Fibroblast of mammary gland (primary cell): Measurements from ENCODE around the gene RASGRF2.
"Not testable (repeated sequence)": the region's sequence is repeated elsewhere in the genome, so short reads cannot be mapped to it uniquely, and the experiment has no call there.

Experiments
- DNase-seq: peaks from one replicate; pipeline ENCODE4 v3.0.0-alpha.2; 2010; ENCODE audit warnings: low read depth
- H3K4me3 ChIP-seq: 2 replicates; pipeline ENCODE4 v1.5.1; 2011; ENCODE audit warnings: low read depth, mild to moderate bottlenecking, low read length, moderate library complexity; ENCODE audit not compliant: control insufficient read depth
- CTCF ChIP-seq: conservative IDR thresholded peaks from 2 replicates; pipeline ENCODE4 v1.5.1; 2011; ENCODE audit warnings: low read depth, low read length, inconsistent platforms; ENCODE audit not compliant: control insufficient read depth, insufficient read depth

The RASGRF2 gene

GRCh38 chr5:81121273-81121672 lies 161.1 kb downstream of the RASGRF2 start:
- no peak overlapping the region for H3K4me3 ChIP-seq
- no peak for DNase-seq
- TF ChIP-seq CTCF, result no peak

- TF ChIP-seq CTCF, result no peak
- H3K4me3 ChIP-seq, result no peak overlapping the region
- no peak for DNase-seq
These were observed 161.9 kb downstream of the RASGRF2 start for GRCh38 chr5:81121836-81122630.

- H3K4me3 ChIP-seq, DNase-seq: not testable (repeated sequence)
These were observed 164.5 kb downstream of the RASGRF2 start for GRCh38 chr5:81124689-81125088.

- DNase-seq, result peak; percentile 6
- H3K4me3 ChIP-seq, result no peak overlapping the region
- TF ChIP-seq CTCF, result no peak
These were observed 165.8 kb downstream of the RASGRF2 start for GRCh38 chr5:81125959-81126358.

GRCh38 chr5:81128416-81128815 lies 168.3 kb downstream of the RASGRF2 start:
- TF ChIP-seq CTCF, result no peak
- DNase-seq, result no peak
- no peak overlapping the region for H3K4me3 ChIP-seq

- DNase-seq, result no peak
- no peak overlapping the region for H3K4me3 ChIP-seq
- no peak for TF ChIP-seq CTCF
These were observed 172.2 kb downstream of the RASGRF2 start for GRCh38 chr5:81132381-81132780.

- DNase-seq, result no peak
- no peak for TF ChIP-seq CTCF
- no peak overlapping the region for H3K4me3 ChIP-seq
These were observed 173.9 kb downstream of the RASGRF2 start for GRCh38 chr5:81134066-81134465.
